HFFc6 (cell line): Measurements from ENCODE around the gene DNAJB13. TPM values are rescaled to one million over a fixed set of nuclear protein-coding genes. Genes with fewer than 3 reads are reported as not detected.

Experiments
- DNase-seq: peaks from one replicate; pipeline ENCODE4 v3.0.0-alpha.2; 2018
- H3K27ac Mint-ChIP-seq: 2 replicates; pipeline ENCODE4 v1.8.0; 2020; ENCODE audit warnings: mild to moderate bottlenecking, mixed read lengths
- H3K27me3 Mint-ChIP-seq: 2 replicates; pipeline ENCODE4 v1.8.0; 2021; ENCODE audit warnings: mild to moderate bottlenecking, moderate library complexity, mixed read lengths; ENCODE audit not compliant: insufficient read depth
- H3K36me3 Mint-ChIP-seq: 2 replicates; pipeline ENCODE4 v1.8.0; 2021; ENCODE audit warnings: low read depth, mixed read lengths
- H3K4me1 Mint-ChIP-seq: 2 replicates; pipeline ENCODE4 v1.8.0; 2020; ENCODE audit warnings: low read depth, mixed read lengths
- H3K4me3 Mint-ChIP-seq: 2 replicates; pipeline ENCODE4 v1.8.0; 2020; ENCODE audit warnings: mild to moderate bottlenecking, moderate library complexity, mixed read lengths
- H3K9me3 Mint-ChIP-seq: 2 replicates; pipeline ENCODE4 v1.8.0; 2020; ENCODE audit warnings: mild to moderate bottlenecking, mixed read lengths
- total RNA-seq, 6 experiments: library from RNA; stranded (reverse); fragmentation: NEBNext Ultra II Directional; extraction: Animal tissue kit (Norgen Biotek cat#: 25700); gene quantifications; 2 replicates in 1 of 6; 3 replicates in 5 of 6; pipeline ENCODE4 v1.2.3, GENCODE V29; 2021
- TF ChIP-seq, protein P1 (sequence below): fragments of 200-600 bp; sonication (generic); IDR thresholded peaks from 2 replicates; pipeline ENCODE4 v1.5.0; 2021; ENCODE audit warnings: antibody characterized with exemption, mild to moderate bottlenecking

Gene DNAJB13
- total RNA-seq, 6 experiments from 2014 or later, result 0.11 to 0.25 (median 0.17) TPM; not detected in 2

- DNase-seq, result no peak
- TF ChIP-seq, protein P1, sequence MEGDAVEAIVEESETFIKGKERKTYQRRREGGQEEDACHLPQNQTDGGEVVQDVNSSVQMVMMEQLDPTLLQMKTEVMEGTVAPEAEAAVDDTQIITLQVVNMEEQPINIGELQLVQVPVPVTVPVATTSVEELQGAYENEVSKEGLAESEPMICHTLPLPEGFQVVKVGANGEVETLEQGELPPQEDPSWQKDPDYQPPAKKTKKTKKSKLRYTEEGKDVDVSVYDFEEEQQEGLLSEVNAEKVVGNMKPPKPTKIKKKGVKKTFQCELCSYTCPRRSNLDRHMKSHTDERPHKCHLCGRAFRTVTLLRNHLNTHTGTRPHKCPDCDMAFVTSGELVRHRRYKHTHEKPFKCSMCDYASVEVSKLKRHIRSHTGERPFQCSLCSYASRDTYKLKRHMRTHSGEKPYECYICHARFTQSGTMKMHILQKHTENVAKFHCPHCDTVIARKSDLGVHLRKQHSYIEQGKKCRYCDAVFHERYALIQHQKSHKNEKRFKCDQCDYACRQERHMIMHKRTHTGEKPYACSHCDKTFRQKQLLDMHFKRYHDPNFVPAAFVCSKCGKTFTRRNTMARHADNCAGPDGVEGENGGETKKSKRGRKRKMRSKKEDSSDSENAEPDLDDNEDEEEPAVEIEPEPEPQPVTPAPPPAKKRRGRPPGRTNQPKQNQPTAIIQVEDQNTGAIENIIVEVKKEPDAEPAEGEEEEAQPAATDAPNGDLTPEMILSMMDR, result no peak
- no peaks in the 10 kb centered on the region for H3K4me1 Mint-ChIP-seq
- no peak overlapping the region for H3K4me3 Mint-ChIP-seq
- peaks cover 2% of the 10 kb centered on the region for H3K27me3 Mint-ChIP-seq
- H3K9me3 Mint-ChIP-seq, result no peaks in the 10 kb centered on the region
- no peak overlapping the region for H3K27ac Mint-ChIP-seq
- 0 out of 2 replicates have a peak, but pooled peaks cover 4% of the 10 kb centered on the region for H3K36me3 Mint-ChIP-seq
These were observed 914 bp upstream of the DNAJB13 start for GRCh38 chr11:73949912-73950311.

DNA sequence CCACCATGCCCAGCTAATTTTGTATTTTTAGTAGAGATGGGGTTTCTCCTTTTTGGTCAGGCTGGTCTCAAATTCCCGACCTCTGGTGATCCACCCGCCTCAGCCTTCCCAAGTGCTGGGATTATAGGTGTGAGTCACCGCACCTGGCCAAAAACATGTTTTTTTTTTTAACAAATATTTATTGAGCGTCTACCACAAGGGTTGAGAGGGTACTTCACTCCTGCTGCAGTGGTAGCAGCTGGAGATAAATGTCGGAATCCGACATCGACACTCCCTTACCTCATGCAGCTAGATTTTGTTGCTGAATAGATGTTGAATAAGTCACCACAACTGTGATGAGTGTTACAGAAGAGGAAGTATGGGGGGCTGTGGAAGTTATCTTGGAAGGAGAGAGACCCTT, 971 bp downstream of the DNAJB13 start:
- Mint-ChIP-seq H3K27ac (no peak overlapping the region), H3K9me3 (no peaks in the 10 kb centered on the region), H3K4me3 (no peak overlapping the region), H3K36me3 (0 out of 2 replicates have a peak, but pooled peaks cover 2% of the 10 kb centered on the region), H3K4me1 (peaks cover 11% of the 10 kb centered on the region), H3K27me3 (peaks cover 2% of the 10 kb centered on the region; the same call in 1 of the 2 replicates)
- DNase-seq, result no peak
- TF ChIP-seq, protein P1, result no peak

GRCh38 chr11:73956876-73957653, 6.2 kb downstream of the DNAJB13 start:
- DNase-seq, result no peak
- TF ChIP-seq, protein P1, result no peak
- H3K4me1 Mint-ChIP-seq, result peaks cover 24% of the 10 kb centered on the region
- no peaks in the 10 kb centered on the region for H3K36me3 Mint-ChIP-seq
- H3K27me3 Mint-ChIP-seq, result peaks cover 3% of the 10 kb centered on the region; the same call in 1 of the 2 replicates
- no peak overlapping the region for H3K4me3 Mint-ChIP-seq
- no peaks in the 10 kb centered on the region for H3K9me3 Mint-ChIP-seq
- H3K27ac Mint-ChIP-seq, result no peak overlapping the region

DNA sequence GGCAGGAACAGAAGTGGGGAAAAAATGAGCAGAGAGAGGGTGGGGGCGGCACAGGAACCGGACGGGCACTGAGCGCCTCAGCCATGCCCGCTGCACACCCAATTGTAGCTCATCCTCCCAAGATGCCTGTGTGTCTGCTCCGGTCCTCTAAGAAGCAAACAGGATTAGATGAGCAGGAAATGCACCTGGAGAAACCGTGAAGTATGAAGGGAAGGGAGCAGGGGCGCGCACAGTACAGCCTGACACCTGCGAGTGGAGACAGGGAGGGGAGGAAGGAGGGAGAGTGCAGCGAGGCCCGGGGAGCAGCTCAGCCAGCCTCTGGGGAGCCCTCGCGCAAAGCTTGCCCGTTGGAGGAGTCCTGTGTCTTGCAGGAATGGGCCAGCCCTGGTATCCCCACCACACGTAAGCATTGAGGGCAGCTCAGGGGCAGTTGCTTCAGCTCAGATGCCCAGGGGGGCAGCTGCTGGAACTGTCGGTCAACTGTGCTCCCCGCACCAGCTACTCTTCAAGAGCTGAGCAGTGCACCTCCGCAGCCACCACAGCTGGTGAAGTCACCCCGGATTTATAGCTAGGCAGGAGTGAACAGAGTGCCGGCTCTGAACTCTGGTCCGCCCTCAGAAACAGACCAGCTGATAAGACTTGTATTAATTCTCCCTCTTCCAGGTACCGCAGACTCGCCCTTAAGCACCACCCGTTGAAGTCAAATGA, 7.0 kb downstream of the DNAJB13 start:
- no peak overlapping the region for H3K4me3 Mint-ChIP-seq
- peaks cover 3% of the 10 kb centered on the region; the same call in 1 of the 2 replicates for H3K27me3 Mint-ChIP-seq
- TF ChIP-seq, protein P1, result no peak
- H3K4me1 Mint-ChIP-seq, result peaks cover 24% of the 10 kb centered on the region
- no peak for DNase-seq
- H3K36me3 Mint-ChIP-seq, result no peaks in the 10 kb centered on the region
- H3K9me3 Mint-ChIP-seq, result no peaks in the 10 kb centered on the region
- no peak overlapping the region for H3K27ac Mint-ChIP-seq

GRCh38 chr11:73958521-73959141, 7.8 kb downstream of the DNAJB13 start:
- no peak overlapping the region for H3K4me3 Mint-ChIP-seq
- no peaks in the 10 kb centered on the region for H3K36me3 Mint-ChIP-seq
- no peak overlapping the region for H3K27ac Mint-ChIP-seq
- H3K4me1 Mint-ChIP-seq, result peaks cover 24% of the 10 kb centered on the region
- H3K27me3 Mint-ChIP-seq, result peaks cover 3% of the 10 kb centered on the region; the same call in 1 of the 2 replicates
- H3K9me3 Mint-ChIP-seq, result no peaks in the 10 kb centered on the region
- TF ChIP-seq, protein P1, result no peak
- DNase-seq, result no peak
